H1 (cell line): Measurements from ENCODE around the gene DMGDH. TPM values are rescaled to one million over a fixed set of nuclear protein-coding genes. Genes with fewer than 3 reads are reported as not detected.

ENCODE experiments used
- CTCF ChIA-PET: fragments of 300-600 bp; sonication (Branson Sonifier 250); formaldehyde crosslinking; loops from one replicate; lab custom pipeline; 2021; ENCODE audit not compliant: partially characterized antibody; lab: Charles Lee
- POLR2A ChIA-PET: fragments of 300-600 bp; sonication (Branson Sonifier 250); formaldehyde crosslinking; loops from one replicate; lab custom pipeline; 2021; ENCODE audit warnings: inconsistent platforms; ENCODE audit not compliant: partially characterized antibody; lab: Charles Lee
- DNase-seq, 2 experiments: peaks; one replicate each; pipeline versions ENCODE4 v3.0.0 to v3.0.0-alpha.2; 2010 to 2022; ENCODE audit warnings: low spot score in 2 of 2, low read depth in 1 of 2, mixed read lengths in 1 of 2
- FAIRE-seq: peaks from 2 replicates; lab custom pipeline; 2011; peaks lifted over from hg19 to GRCh38; lab: Jason Lieb, UNC
- H2AFZ ChIP-seq: 2 replicates; pipeline ENCODE4 v1.8.1; 2012; ENCODE audit warnings: low read length, inconsistent platforms
- H2AK5ac ChIP-seq: 2 replicates; pipeline ENCODE4 v1.6.1; 2013; ENCODE audit warnings: low read depth, low read length
- H2BK120ac ChIP-seq: replicated peaks from 2 replicates; pipeline ENCODE3; 2013; ENCODE audit warnings: low read depth, low read length, inconsistent platforms
- H2BK12ac ChIP-seq: 2 replicates; pipeline ENCODE4 v1.6.1; 2013; ENCODE audit warnings: low read depth, low read length
- H2BK15ac ChIP-seq: 2 replicates; pipeline ENCODE4 v1.6.1; 2013; ENCODE audit warnings: low read length
- H2BK20ac ChIP-seq: 2 replicates; pipeline ENCODE4 v1.6.1; 2013; ENCODE audit warnings: low read length
- H2BK5ac ChIP-seq: 2 replicates; pipeline ENCODE4 v1.6.1; 2013; ENCODE audit warnings: low read depth, low read length
- H3K14ac ChIP-seq: 2 replicates; pipeline ENCODE4 v1.6.1; 2013; ENCODE audit warnings: inconsistent platforms; ENCODE audit not compliant: insufficient read length
- H3K18ac ChIP-seq: 2 replicates; pipeline ENCODE4 v1.6.1; 2013; ENCODE audit warnings: low read length; ENCODE audit errors: extremely low read depth
- H3K23ac ChIP-seq: 2 replicates; pipeline ENCODE4 v1.6.1; 2013; ENCODE audit warnings: inconsistent platforms; ENCODE audit not compliant: insufficient read length
- H3K23me2 ChIP-seq: 2 replicates; pipeline ENCODE4 v1.6.1; 2013; ENCODE audit warnings: low read depth, low read length
- H3K27ac ChIP-seq: 2 replicates; pipeline ENCODE4 v1.6.1; 2011; ENCODE audit warnings: low read depth, low read length, inconsistent platforms
- H3K27me3 ChIP-seq, 4 experiments: replicated peaks in 1 of 4; 1 replicate in 1 of 4; 2 replicates in 3 of 4; pipeline versions ENCODE4 v1.6.1 to v1.8.1; 2011 to 2013; ENCODE audit warnings: low read length in 3 of 4, mild to moderate bottlenecking in 3 of 4, inconsistent platforms in 2 of 4, mixed read lengths in 2 of 4, moderate library complexity in 1 of 4; ENCODE audit not compliant: control insufficient read depth in 3 of 4, insufficient read depth in 3 of 4; ENCODE audit errors: extremely low read depth in 1 of 4
- H3K36me3 ChIP-seq, 4 experiments: 2 replicates each; pipeline versions ENCODE4 v1.6.1 to v1.8.1; 2011 to 2013; ENCODE audit warnings: mild to moderate bottlenecking in 4 of 4, low read length in 3 of 4, moderate library complexity in 2 of 4, control low read depth in 1 of 4, inconsistent platforms in 1 of 4; ENCODE audit not compliant: insufficient read depth in 4 of 4, control insufficient read depth in 2 of 4
- H3K4ac ChIP-seq: replicated peaks from 2 replicates; pipeline ENCODE3; 2013; ENCODE audit warnings: low read length, low read depth, mixed read lengths, inconsistent platforms; ENCODE audit not compliant: insufficient read length
- H3K4me1 ChIP-seq, 4 experiments: replicated peaks in 1 of 4; 1 replicate in 1 of 4; 2 replicates in 3 of 4; pipeline versions ENCODE4 v1.6.1 to v1.8.1; 2011 to 2013; ENCODE audit warnings: low read length in 3 of 4, inconsistent platforms in 2 of 4, mixed read lengths in 1 of 4; ENCODE audit not compliant: insufficient read depth in 4 of 4, control insufficient read depth in 3 of 4
- H3K4me2 ChIP-seq, 2 experiments: 2 replicates each; pipeline versions ENCODE4 v1.6.1 to v1.8.1; 2011 to 2013; ENCODE audit warnings: low read depth in 2 of 2, low read length in 2 of 2, control low read depth in 1 of 2, inconsistent platforms in 1 of 2, mild to moderate bottlenecking in 1 of 2; ENCODE audit not compliant: insufficient read depth in 1 of 2
- H3K4me3 ChIP-seq, 4 experiments: fragments of 200-600, 300-600 bp in 1 of 4; sonication (generic), shearing (Covaris generic), sonication (Bioruptor Twin) in 1 of 4; 2 replicates each; pipeline versions ENCODE4 v1.5.1 to v1.8.1; 2011 to 2016; ENCODE audit warnings: low read length in 4 of 4, low read depth in 3 of 4, control low read depth in 2 of 4, inconsistent platforms in 2 of 4, mild to moderate bottlenecking in 2 of 4, mixed read lengths in 1 of 4, moderate library complexity in 1 of 4; ENCODE audit not compliant: insufficient read depth in 2 of 4; ENCODE audit errors: extremely low read depth in 1 of 4
- H3K56ac ChIP-seq: replicated peaks from 2 replicates; pipeline ENCODE3; 2013; ENCODE audit warnings: low read depth, mild to moderate bottlenecking, mixed read lengths, low read length, inconsistent platforms; ENCODE audit not compliant: insufficient read length
- H3K79me1 ChIP-seq: 2 replicates; pipeline ENCODE4 v1.6.1; 2013; ENCODE audit warnings: low read depth, low read length, control low read depth
- H3K79me2 ChIP-seq, 2 experiments: 2 replicates each; pipeline versions ENCODE4 v1.6.1 to v1.8.1; 2012 to 2013; ENCODE audit warnings: low read length in 2 of 2, mild to moderate bottlenecking in 2 of 2, inconsistent platforms in 1 of 2; ENCODE audit not compliant: insufficient read depth in 2 of 2, control insufficient read depth in 1 of 2
- H3K9ac ChIP-seq, 4 experiments: replicated peaks in 1 of 4; 1 replicate in 1 of 4; 2 replicates in 3 of 4; pipeline versions ENCODE4 v1.6.1 to v1.8.1; 2011 to 2013; ENCODE audit warnings: low read depth in 3 of 4, low read length in 3 of 4, control low read depth in 2 of 4, mild to moderate bottlenecking in 2 of 4, moderate library complexity in 2 of 4, inconsistent platforms in 1 of 4; ENCODE audit errors: extremely low read depth in 1 of 4
- H3K9me3 ChIP-seq, 2 experiments: 2 replicates each; pipeline versions ENCODE4 v1.6.1 to v1.8.1; 2012 to 2013; ENCODE audit warnings: mild to moderate bottlenecking in 2 of 2, moderate library complexity in 2 of 2, control low read depth in 1 of 2, inconsistent platforms in 1 of 2, low read depth in 1 of 2, low read length in 1 of 2, mixed read lengths in 1 of 2; ENCODE audit not compliant: insufficient read depth in 2 of 2
- H4K20me1 ChIP-seq, 2 experiments: replicated peaks in 1 of 2; 2 replicates each; pipeline versions ENCODE3 to v1.8.1; 2011 to 2013; ENCODE audit warnings: inconsistent platforms in 2 of 2, low read length in 2 of 2, mild to moderate bottlenecking in 1 of 2; ENCODE audit not compliant: insufficient read depth in 2 of 2, control insufficient read depth in 1 of 2
- H4K5ac ChIP-seq: 2 replicates; pipeline ENCODE4 v1.6.1; 2013; ENCODE audit warnings: low read length, low read depth, mixed read lengths, inconsistent platforms; ENCODE audit not compliant: insufficient read length
- H4K8ac ChIP-seq: 2 replicates; pipeline ENCODE4 v1.8.0; 2013; ENCODE audit warnings: mild to moderate bottlenecking, moderate library complexity, low read length, inconsistent platforms; ENCODE audit not compliant: insufficient read depth; ENCODE audit errors: extremely low read depth
- H4K91ac ChIP-seq: replicated peaks from 2 replicates; pipeline ENCODE3; 2013; ENCODE audit warnings: low read length, mixed read lengths, inconsistent platforms; ENCODE audit not compliant: insufficient read length
- BCL11A ChIP-seq, 2 experiments: IDR thresholded peaks; one replicate each; pipeline ENCODE4 v1.6.1; 2011; ENCODE audit warnings: low read depth in 2 of 2, low read length in 2 of 2, mild to moderate bottlenecking in 2 of 2
- CBX5 ChIP-seq: fragments of 300-800, 300-1000 bp; sonication (generic); IDR thresholded peaks from 2 replicates; pipeline ENCODE4 v1.7.1; 2016; ENCODE audit warnings: antibody characterized with exemption, low read length, low read depth
- CBX8 ChIP-seq: fragments of 300-800, 300-1000 bp; sonication (generic); IDR thresholded peaks from 2 replicates; pipeline ENCODE4 v1.7.1; 2016; ENCODE audit warnings: low read depth, low read length, borderline replicate concordance
- CHD1 ChIP-seq: IDR thresholded peaks from 2 replicates; pipeline ENCODE4 v1.6.1; 2012; ENCODE audit warnings: low read depth, low read length, improper control_type of control experiment
- EGR1 ChIP-seq: IDR thresholded peaks from 2 replicates; pipeline ENCODE4 v1.6.1; 2011; ENCODE audit warnings: low read depth, low read length, borderline replicate concordance
- EZH2 ChIP-seq: fragments of 200-600 bp; sonication (generic); IDR thresholded peaks from 2 replicates; pipeline ENCODE4 v1.7.1; 2012; ENCODE audit warnings: low read depth, mild to moderate bottlenecking, moderate library complexity, low read length, inconsistent platforms; ENCODE audit not compliant: severe bottlenecking
- GTF2F1 ChIP-seq: IDR thresholded peaks from 2 replicates; pipeline ENCODE4 v1.6.1; 2012; ENCODE audit warnings: low read depth, low read length, improper control_type of control experiment, borderline replicate concordance
- JUND ChIP-seq: IDR thresholded peaks from 2 replicates; pipeline ENCODE4 v1.6.1; 2011; ENCODE audit warnings: mild to moderate bottlenecking, improper control_type of control experiment, low read length
- KDM4A ChIP-seq: IDR thresholded peaks from one replicate; pipeline ENCODE4 v1.7.1; 2012; ENCODE audit warnings: low read depth, mild to moderate bottlenecking, moderate library complexity, low read length, inconsistent platforms; ENCODE audit not compliant: severe bottlenecking
- POLR2A ChIP-seq, 2 experiments: IDR thresholded peaks; 1 replicate in 1 of 2; 2 replicates in 1 of 2; pipeline ENCODE4 v1.6.1; 2011; ENCODE audit warnings: low read depth in 2 of 2, low read length in 2 of 2, mild to moderate bottlenecking in 2 of 2; ENCODE audit errors: control extremely low read depth in 1 of 2
- POLR2AphosphoS5 ChIP-seq: IDR thresholded peaks from 2 replicates; pipeline ENCODE4 v1.6.1; 2011; ENCODE audit warnings: low read depth, low read length
- RAD21 ChIP-seq, 2 experiments: IDR thresholded peaks in 1 of 2; conservative IDR thresholded peaks in 1 of 2; 2 replicates each; pipeline ENCODE4 v1.6.1; 2011; ENCODE audit warnings: low read depth in 2 of 2, low read length in 2 of 2, improper control_type of control experiment in 1 of 2, inconsistent platforms in 1 of 2, mild to moderate bottlenecking in 1 of 2, moderate library complexity in 1 of 2
- SIN3A ChIP-seq, 2 experiments: IDR thresholded peaks in 1 of 2; conservative IDR thresholded peaks in 1 of 2; 2 replicates each; pipeline ENCODE4 v1.6.1; 2011 to 2012; ENCODE audit warnings: low read length in 2 of 2, improper control_type of control experiment in 1 of 2, low read depth in 1 of 2, mild to moderate bottlenecking in 1 of 2
- SP1 ChIP-seq: IDR thresholded peaks from 2 replicates; pipeline ENCODE4 v1.6.1; 2011; ENCODE audit warnings: low read depth, low read length
- TCF12 ChIP-seq: IDR thresholded peaks from 2 replicates; pipeline ENCODE4 v1.6.1; 2011; ENCODE audit warnings: low read depth, mild to moderate bottlenecking, low read length
- WGBS, 2 experiments: shearing (Covaris generic) in 1 of 2; methylation state at CpG; one replicate each; pipeline versions ENCODE4 v1.1.6 to v1.1.7; 2013 to 2015; ENCODE audit warnings: low lambda C conversion rate in 2 of 2, mixed read lengths in 2 of 2, inconsistent platforms in 1 of 2, low coverage in 1 of 2, missing lambda C conversion rate in 1 of 2; ENCODE audit not compliant: insufficient replicate concordance in 2 of 2, insufficient coverage in 1 of 2, insufficient read length in 1 of 2; ENCODE audit errors: extremely low coverage in 1 of 2, missing lambda C conversion rate in 1 of 2; 5-methylcytosine and 5-hydroxymethylcytosine counted together
- polyA plus RNA-seq, 7 experiments: library from polyadenylated mRNA; depleted of rRNA in 3 of 7; stranded (reverse) in 5 of 7; unstranded in 2 of 7; fragments of >200 nt in 5 of 7; fragments of 200-250 nt in 2 of 7; gene quantifications; 1 replicate in 5 of 7; 2 replicates in 1 of 7; 4 replicates in 1 of 7; pipeline versions ENCODE4 v1.2.1 to v1.2.3, GENCODE V29; 2011 to 2013; ENCODE audit warnings: missing spikeins in 2 of 7, mixed read lengths in 2 of 7
- total RNA-seq: library from RNA; stranded (reverse); fragmentation: NEBNext Ultra II Directional; extraction: Animal tissue kit (Norgen Biotek cat#: 25700); gene quantifications from 2 replicates; pipeline ENCODE4 v1.2.1, GENCODE V29; 2021

DMGDH gene
- total and polyA plus RNA-seq, 2 of the 8 experiments (the other 6 are each of a cell fraction or from before 2014, with no cell fraction given): 0.15 TPM; not detected in 1

- no peak overlapping the region for H3K23ac ChIP-seq
- H2AFZ ChIP-seq: 0 out of 2 replicates have a peak overlapping the region, but pooled peaks have one; percentile 49
- H3K4me3 ChIP-seq: no peak overlapping the region
- peaks cover 4 to 7% of the 10 kb centered on the region in 2 experiments; a peak in 2 of 4 replicates for H3K9me3 ChIP-seq
- no peaks in the 10 kb centered on the region for H3K27me3 ChIP-seq
- no peak overlapping the region for H2BK5ac ChIP-seq
- no peaks in the 10 kb centered on the region for H3K36me3 ChIP-seq
- H3K79me2 ChIP-seq: no peaks in the 10 kb centered on the region
- H4K20me1 ChIP-seq: no peaks in the 10 kb centered on the region
- no peak overlapping the region for H2BK12ac ChIP-seq
- no peak overlapping the region for H2BK15ac ChIP-seq
- H3K23me2 ChIP-seq: no peaks in the 10 kb centered on the region
- CTCF ChIA-PET: interaction anchor here (0.9 to 1.2 kb wide), 3 partner anchors 71 to 109 kb away, joined by 3 to 6 read pairs (median 4); no protein-coding TSS in a partner anchor
- no peak overlapping the region for H4K8ac ChIP-seq
- H3K4me1 ChIP-seq: no peaks in the 10 kb centered on the region
- H3K4ac ChIP-seq: no peak overlapping the region
- no peaks in the 10 kb centered on the region for H3K79me1 ChIP-seq
- no peak for DNase-seq
- H3K18ac ChIP-seq: no peak overlapping the region
- POLR2A ChIA-PET: no interaction called here
- H3K27ac ChIP-seq: no peak overlapping the region
- no peak for FAIRE-seq
- H3K56ac ChIP-seq: no peak overlapping the region
- H4K5ac ChIP-seq: no peak overlapping the region
- no peak overlapping the region for H3K4me2 ChIP-seq
- no peak overlapping the region for H2BK20ac ChIP-seq
- H3K14ac ChIP-seq: no peak overlapping the region
- H3K9ac ChIP-seq: no peak overlapping the region
- no peak overlapping the region for H2BK120ac ChIP-seq
- no peak overlapping the region for H4K91ac ChIP-seq
- H2AK5ac ChIP-seq: no peak overlapping the region
- WGBS, 2 experiments: 95% methylated on average over 3 of the region's 3 CpGs; no CpG with 5 or more reads in 1 of the 2 experiments
- no peak for TF ChIP-seq POLR2A (IDR thresholded peaks at IDR 0.05; ENCODE audit: control extremely low read depth in 1 of 2, low read depth in 2 of 2, low read length in 2 of 2)
- no peak for TF ChIP-seq CBX8
- no peak for TF ChIP-seq TCF12
- no peak for TF ChIP-seq CBX5
- TF ChIP-seq SIN3A (conservative IDR thresholded peaks at IDR 0.05 in 1 of 2, IDR thresholded peaks at IDR 0.05 in 1 of 2; ENCODE audit: low read depth in 1 of 2, low read length in 2 of 2): no peak
- no peak for TF ChIP-seq EZH2
- TF ChIP-seq POLR2AphosphoS5: no peak
- no peak for TF ChIP-seq SP1
- TF ChIP-seq KDM4A: no peak
- no peak for TF ChIP-seq CHD1
- no peak for TF ChIP-seq RAD21 (IDR thresholded peaks at IDR 0.05 in 1 of 2, conservative IDR thresholded peaks at IDR 0.05 in 1 of 2; ENCODE audit: low read depth in 2 of 2, low read length in 2 of 2)
- no peak for TF ChIP-seq GTF2F1
- no peak for TF ChIP-seq EGR1
- TF ChIP-seq JUND: no peak
- TF ChIP-seq BCL11A (IDR thresholded peaks at IDR 0.05; ENCODE audit: low read depth in 2 of 2, low read length in 2 of 2): no peak
Observed at GRCh38 chr5:79007872-79008271, 61.6 kb downstream of the DMGDH start.
